ENCODE measurements around the gene RHOG. TPM values are rescaled to one million over a fixed set of nuclear protein-coding genes. Genes with fewer than 3 reads are reported as not detected.

RHOG gene
- total RNA-seq, 1 experiment from 2014 or later, result 26.4 TPM

- Histone ChIP-seq H3K56ac (ENCODE audit: insufficient read length, low read depth, low read length) (no peak overlapping the region), H4K5ac (ENCODE audit: insufficient read length, low read depth, low read length) (no peak overlapping the region), H2BK20ac (ENCODE audit: low read depth, low read length, poor library complexity, severe bottlenecking) (no peak overlapping the region), H4K91ac (ENCODE audit: insufficient read length, low read depth, low read length) (no peak overlapping the region), H3K9ac (ENCODE audit: extremely low read depth, insufficient read length, low read length) (no peak overlapping the region), H3K18ac (ENCODE audit: insufficient read length, low read depth, low read length) (no peak overlapping the region), H3K9me3 (ENCODE audit: control insufficient read depth, low read depth, low read length) (no peaks in the 10 kb centered on the region), H3K79me2 (ENCODE audit: insufficient read depth, low read length) (no peaks in the 10 kb centered on the region), H4K8ac (replicated peaks; ENCODE audit: insufficient read length, low read depth, low read length) (no peak overlapping the region), H3K14ac (ENCODE audit: insufficient read depth, low read length) (no peak overlapping the region), H4K20me1 (ENCODE audit: control insufficient read depth, insufficient read depth, insufficient read length) (no peaks in the 10 kb centered on the region), H3K23ac (ENCODE audit: insufficient read length, low read depth, low read length) (no peak overlapping the region), H2BK120ac (ENCODE audit: low read depth, low read length, poor library complexity, severe bottlenecking) (no peak overlapping the region), H3K79me1 (ENCODE audit: insufficient read depth, low read depth, low read length, poor library complexity, severe bottlenecking) (no peaks in the 10 kb centered on the region), H3K4me2 (ENCODE audit: insufficient read depth, insufficient read length, low read length) (no peak overlapping the region), H2AK5ac (ENCODE audit: insufficient read length, low read length) (no peak overlapping the region), H2BK15ac (ENCODE audit: low read depth, low read length) (no peak overlapping the region), H2BK5ac (ENCODE audit: insufficient read length, low read length) (no peak overlapping the region), H3K4ac (ENCODE audit: low read depth, low read length) (no peak overlapping the region), H2BK12ac (ENCODE audit: insufficient read length, low read depth, low read length) (no peak overlapping the region), H3K4me1 (ENCODE audit: insufficient read depth, low read length) (no peaks in the 10 kb centered on the region), H3K27ac (ENCODE audit: insufficient read length, low read depth, low read length) (no peak overlapping the region), H2AFZ (ENCODE audit: low read length) (no peak overlapping the region), H3K23me2 (ENCODE audit: insufficient read length, low read depth, low read length, poor library complexity, severe bottlenecking) (no peaks in the 10 kb centered on the region), H3T11ph (ENCODE audit: low read length) (no peak overlapping the region), H3K27me3 (ENCODE audit: insufficient read depth, low read length) (no peaks in the 10 kb centered on the region; the same call in 1 of the 2 replicates)
- DNase-seq, result no peak
- Mint-ChIP-seq H3K27me3 (ENCODE audit: low read depth) (no peaks in the 10 kb centered on the region), H3K36me3 (ENCODE audit: insufficient read depth in 1 of 3, low read depth in 3 of 3) (no peaks in the 10 kb centered on the region), H3K4me3 (no peak overlapping the region), H3K27ac (no peak overlapping the region; a peak in 2 of 7 replicates), H3K9me3 (no peaks in the 10 kb centered on the region), H3K4me1 (peaks cover 16 to 19% of the 10 kb centered on the region in 2 experiments)
- TF ChIP-seq, protein P1, sequence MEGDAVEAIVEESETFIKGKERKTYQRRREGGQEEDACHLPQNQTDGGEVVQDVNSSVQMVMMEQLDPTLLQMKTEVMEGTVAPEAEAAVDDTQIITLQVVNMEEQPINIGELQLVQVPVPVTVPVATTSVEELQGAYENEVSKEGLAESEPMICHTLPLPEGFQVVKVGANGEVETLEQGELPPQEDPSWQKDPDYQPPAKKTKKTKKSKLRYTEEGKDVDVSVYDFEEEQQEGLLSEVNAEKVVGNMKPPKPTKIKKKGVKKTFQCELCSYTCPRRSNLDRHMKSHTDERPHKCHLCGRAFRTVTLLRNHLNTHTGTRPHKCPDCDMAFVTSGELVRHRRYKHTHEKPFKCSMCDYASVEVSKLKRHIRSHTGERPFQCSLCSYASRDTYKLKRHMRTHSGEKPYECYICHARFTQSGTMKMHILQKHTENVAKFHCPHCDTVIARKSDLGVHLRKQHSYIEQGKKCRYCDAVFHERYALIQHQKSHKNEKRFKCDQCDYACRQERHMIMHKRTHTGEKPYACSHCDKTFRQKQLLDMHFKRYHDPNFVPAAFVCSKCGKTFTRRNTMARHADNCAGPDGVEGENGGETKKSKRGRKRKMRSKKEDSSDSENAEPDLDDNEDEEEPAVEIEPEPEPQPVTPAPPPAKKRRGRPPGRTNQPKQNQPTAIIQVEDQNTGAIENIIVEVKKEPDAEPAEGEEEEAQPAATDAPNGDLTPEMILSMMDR (conservative IDR thresholded peaks at IDR 0.05), result no peak
Observed at GRCh38 chr11:3878258-3878584, 37.5 kb upstream of the RHOG start.

Data from H9 (cell line).